RPMI7951 (cell line): ENCODE measurements around the gene PEF1. TPM values are rescaled to one million over a fixed set of nuclear protein-coding genes. Genes with fewer than 3 reads are reported as not detected.

ENCODE experiments used
- DNase-seq: peaks from one replicate; pipeline ENCODE4 v3.0.0-alpha.2; 2012; ENCODE audit warnings: low read depth
- total RNA-seq: library from RNA; depleted of rRNA; stranded (reverse); fragments of >200 nt; shearing (Covaris generic); gene quantifications from 2 replicates; pipeline ENCODE4 v1.2.3, GENCODE V29; 2014; rRNA removed

The PEF1 gene
- total RNA-seq = 114 and 146 TPM in 2 replicates

GRCh38 chr1:31644560-31645273 is at the start of gene PEF1:
TSS of gene PEF1 (minus strand) at chr1:31644876. CDS start at chr1:31644864, 12 bp downstream.
- DNase-seq = peak; percentile 96

- DNase-seq = no peak
Measured at GRCh38 chr1:31693231-31693630, 48.6 kb upstream of the PEF1 start.

- no peak for DNase-seq
Measured at GRCh38 chr1:31691951-31692350, 47.3 kb upstream of the PEF1 start.

- no peak for DNase-seq
Measured at GRCh38 chr1:31691446-31691845, 46.8 kb upstream of the PEF1 start.

- no peak for DNase-seq
Measured at GRCh38 chr1:31690921-31691320, 46.2 kb upstream of the PEF1 start.

- peak; percentile 98 for DNase-seq
Measured at GRCh38 chr1:31689854-31690253, 45.2 kb upstream of the PEF1 start.

- DNase-seq = no peak
Measured at GRCh38 chr1:31689379-31689778, 44.7 kb upstream of the PEF1 start.

- DNase-seq = no peak
Measured at GRCh38 chr1:31688233-31688918, 43.7 kb upstream of the PEF1 start.

GRCh38 chr1:31687601-31688000 is 42.9 kb upstream of the PEF1 start:
- no peak for DNase-seq

GRCh38 chr1:31685795-31686194 is 41.1 kb upstream of the PEF1 start:
- no peak for DNase-seq

GRCh38 chr1:31683997-31684396 is 39.3 kb upstream of the PEF1 start:
- no peak for DNase-seq

- DNase-seq = no peak
Measured at GRCh38 chr1:31681415-31681814, 36.7 kb upstream of the PEF1 start.

GRCh38 chr1:31679676-31680230 is 35.1 kb upstream of the PEF1 start:
- DNase-seq = no peak

GRCh38 chr1:31679091-31679490 is 34.4 kb upstream of the PEF1 start:
- no peak for DNase-seq

GRCh38 chr1:31678681-31679080 is 34.0 kb upstream of the PEF1 start:
- no peak for DNase-seq

- no peak for DNase-seq
Measured at GRCh38 chr1:31677949-31678348, 33.3 kb upstream of the PEF1 start.

- no peak for DNase-seq
Measured at GRCh38 chr1:31677401-31677800, 32.7 kb upstream of the PEF1 start.

GRCh38 chr1:31675756-31676155 is 31.1 kb upstream of the PEF1 start:
- DNase-seq = no peak

- no peak for DNase-seq
Measured at GRCh38 chr1:31675161-31675560, 30.5 kb upstream of the PEF1 start.

- peak; percentile 89 for DNase-seq
Measured at GRCh38 chr1:31674626-31675025, 29.9 kb upstream of the PEF1 start.

GRCh38 chr1:31673433-31673832 is 28.8 kb upstream of the PEF1 start:
- DNase-seq = no peak

GRCh38 chr1:31672986-31673385 is 28.3 kb upstream of the PEF1 start:
- no peak for DNase-seq

GRCh38 chr1:31671561-31672201 is 27.0 kb upstream of the PEF1 start:
- no peak for DNase-seq
